DND-41 (cell line): ENCODE data around the gene ANO2.

Experiments used
- CTCF ChIP-seq: IDR thresholded peaks from 2 replicates; pipeline ENCODE4 v1.5.1; 2012; ENCODE audit warnings: borderline replicate concordance, low read length, moderate library complexity, mild to moderate bottlenecking; ENCODE audit not compliant: poor library complexity, severe bottlenecking; ENCODE audit errors: extremely low read depth
- EZH2 ChIP-seq: IDR thresholded peaks from 3 replicates; pipeline ENCODE4 v1.6.1; 2012; ENCODE audit warnings: borderline replicate concordance, low read depth, mild to moderate bottlenecking, moderate library complexity, low read length, inconsistent platforms; ENCODE audit not compliant: severe bottlenecking

GRCh38 chr12:5889381-5890047 lies 55.5 kb downstream of the ANO2 start:
- TF ChIP-seq CTCF (peak; percentile 34), EZH2 (no peak)
